ENCODE results near the gene SPDEF.

DNA sequence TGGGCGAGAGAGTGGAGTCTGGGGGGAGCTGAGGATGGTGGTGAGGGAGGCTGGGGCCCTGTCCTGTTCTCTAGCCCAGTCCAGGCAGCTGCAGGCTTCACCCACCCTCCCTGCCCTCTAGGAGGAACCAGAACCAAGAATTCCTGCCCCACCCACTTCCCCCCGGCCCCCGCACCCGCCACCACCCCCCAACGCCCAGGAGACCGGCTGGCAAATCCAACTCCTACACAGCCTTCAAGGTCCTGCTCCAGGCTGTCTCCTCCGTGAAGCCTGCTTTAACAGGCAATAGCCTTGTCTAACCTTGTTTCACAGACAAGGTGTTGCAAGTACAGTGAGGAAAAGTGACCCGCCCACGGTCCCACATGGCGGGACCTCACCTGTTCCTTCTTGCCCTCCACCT, 2.4 kb downstream of the SPDEF start:
- TF ChIP-seq, protein P1, sequence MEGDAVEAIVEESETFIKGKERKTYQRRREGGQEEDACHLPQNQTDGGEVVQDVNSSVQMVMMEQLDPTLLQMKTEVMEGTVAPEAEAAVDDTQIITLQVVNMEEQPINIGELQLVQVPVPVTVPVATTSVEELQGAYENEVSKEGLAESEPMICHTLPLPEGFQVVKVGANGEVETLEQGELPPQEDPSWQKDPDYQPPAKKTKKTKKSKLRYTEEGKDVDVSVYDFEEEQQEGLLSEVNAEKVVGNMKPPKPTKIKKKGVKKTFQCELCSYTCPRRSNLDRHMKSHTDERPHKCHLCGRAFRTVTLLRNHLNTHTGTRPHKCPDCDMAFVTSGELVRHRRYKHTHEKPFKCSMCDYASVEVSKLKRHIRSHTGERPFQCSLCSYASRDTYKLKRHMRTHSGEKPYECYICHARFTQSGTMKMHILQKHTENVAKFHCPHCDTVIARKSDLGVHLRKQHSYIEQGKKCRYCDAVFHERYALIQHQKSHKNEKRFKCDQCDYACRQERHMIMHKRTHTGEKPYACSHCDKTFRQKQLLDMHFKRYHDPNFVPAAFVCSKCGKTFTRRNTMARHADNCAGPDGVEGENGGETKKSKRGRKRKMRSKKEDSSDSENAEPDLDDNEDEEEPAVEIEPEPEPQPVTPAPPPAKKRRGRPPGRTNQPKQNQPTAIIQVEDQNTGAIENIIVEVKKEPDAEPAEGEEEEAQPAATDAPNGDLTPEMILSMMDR (IDR thresholded peaks at IDR 0.05): no peak
- TF ChIP-seq ZFX (IDR thresholded peaks at IDR 0.05; ENCODE audit: borderline replicate concordance): no peak

Data from 22Rv1 (cell line).